GM18951 (cell line): ENCODE data around the gene RTN4RL1.

Source experiments
- POLR2A ChIP-seq: IDR thresholded peaks from 4 replicates; pipeline ENCODE4 v1.6.1; 2011; ENCODE audit warnings: mild to moderate bottlenecking; ENCODE audit not compliant: insufficient read length, insufficient read depth; ENCODE audit errors: extremely low read depth
- in situ Hi-C: fragments of 300-500 bp; cut with MboI; formaldehyde crosslinking; loops from one replicate; pipeline ENCODE4 v1.12.0; 2022; ENCODE audit warnings: low sequenced_read_pairs, mixed read lengths, inconsistent platforms; ENCODE audit not compliant: unreplicated experiment

Gene RTN4RL1

DNA sequence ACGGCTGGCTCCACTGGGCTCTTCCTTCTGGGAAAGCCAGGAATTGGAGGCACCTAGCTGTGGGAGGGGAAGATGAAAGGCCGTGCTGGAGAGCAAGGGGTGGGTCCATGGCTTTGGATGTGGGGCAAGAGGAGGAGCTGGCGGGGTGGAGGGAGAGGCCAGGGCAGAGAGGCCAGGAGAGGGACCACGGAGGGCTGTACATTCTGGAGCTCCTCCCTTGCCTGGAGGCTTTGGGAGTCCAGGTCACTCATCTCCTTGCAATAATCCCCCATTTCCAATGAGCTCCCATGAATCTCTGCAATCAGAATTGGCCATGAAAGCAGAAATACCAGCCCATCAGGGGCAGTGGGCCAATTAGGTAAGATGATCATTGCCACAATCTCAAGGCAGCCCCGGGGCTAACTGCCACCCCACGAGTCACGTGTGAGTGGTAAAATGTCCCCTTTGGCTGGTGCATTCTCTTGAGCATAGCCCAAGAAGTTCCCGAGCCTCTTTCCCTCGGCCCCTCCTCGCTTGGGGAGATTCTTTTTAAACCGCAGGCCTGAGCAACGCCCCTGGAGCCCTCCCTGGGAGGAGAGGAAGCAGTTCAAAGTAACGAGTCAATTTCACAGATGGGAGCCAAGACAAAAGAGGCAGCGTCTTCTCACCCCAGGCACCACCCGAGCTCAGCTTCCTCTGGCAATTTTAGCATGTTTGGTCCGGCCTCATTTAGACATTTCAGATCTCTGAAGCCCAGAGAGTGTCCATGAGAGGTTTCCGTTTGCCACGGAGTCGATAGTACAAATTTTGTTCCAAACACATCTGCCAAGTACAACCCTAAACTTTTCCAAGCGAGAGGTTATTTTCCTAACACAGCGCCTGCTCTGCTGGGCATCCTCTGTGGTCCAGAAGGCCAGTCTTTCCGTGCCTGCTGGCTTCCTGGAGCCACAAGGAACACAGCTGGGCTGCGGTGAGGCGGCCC is 13.4 kb downstream of the RTN4RL1 start:
- no peak for TF ChIP-seq POLR2A
- in situ Hi-C loops = no loop called here

DNA sequence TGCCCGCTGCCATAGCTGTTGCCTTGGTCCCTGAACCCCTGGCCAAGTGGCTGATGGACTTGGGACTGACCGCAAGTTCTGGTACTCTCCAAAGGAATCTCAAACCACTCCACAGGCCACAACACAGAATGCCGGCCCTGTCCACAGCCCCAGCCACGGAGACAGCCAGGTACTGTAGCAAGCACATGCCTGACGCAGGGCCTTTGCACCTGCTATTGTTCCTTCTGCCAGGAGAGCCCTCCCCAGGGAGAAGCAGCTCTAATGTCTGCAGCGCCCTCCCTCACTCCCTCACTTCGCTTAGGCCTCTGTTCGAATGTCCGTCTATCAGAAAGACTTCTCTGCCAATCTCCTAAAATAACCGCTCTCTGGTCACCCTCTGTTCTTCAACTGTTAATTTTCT is 15.4 kb downstream of the RTN4RL1 start:
- TF ChIP-seq POLR2A = no peak
- in situ Hi-C loops = no loop called here

DNA sequence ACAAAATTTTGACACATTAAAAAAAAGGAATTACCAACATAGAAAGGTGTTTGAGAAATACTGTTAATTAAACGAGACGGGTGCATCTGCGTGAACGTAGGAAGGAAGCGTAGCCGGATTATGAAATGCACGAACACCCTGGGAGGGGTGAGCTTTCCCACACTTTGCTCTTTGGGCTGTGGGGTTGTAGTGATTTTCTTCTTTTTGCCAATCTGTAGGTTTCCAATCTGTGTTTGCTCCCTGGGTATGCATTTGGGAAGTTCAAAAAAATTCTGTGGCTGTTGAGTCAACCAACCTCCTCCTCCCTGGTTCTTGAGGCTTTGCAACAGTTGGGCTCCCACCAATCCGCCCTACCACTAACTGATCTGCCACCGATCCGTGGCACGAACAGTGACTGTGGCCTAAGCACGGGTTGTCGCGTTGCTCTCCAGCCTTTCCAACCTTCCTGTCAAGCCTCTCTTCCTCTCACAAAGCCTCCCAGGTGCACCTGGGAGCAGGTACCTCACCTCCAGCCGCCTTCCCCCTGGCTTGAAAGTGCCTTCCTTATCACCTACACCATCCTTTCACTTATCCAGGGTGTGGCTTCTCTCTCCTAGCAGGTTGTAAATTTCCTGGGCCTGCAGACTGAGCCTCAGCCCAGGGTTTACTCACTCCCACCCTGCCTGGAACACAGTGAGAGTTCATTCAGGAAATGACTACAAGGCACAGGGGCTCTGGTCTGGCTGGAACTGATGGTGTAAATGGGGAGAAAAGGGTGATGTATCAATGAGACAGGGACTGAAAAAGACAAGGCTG is 16.6 kb downstream of the RTN4RL1 start:
- no peak for TF ChIP-seq POLR2A
- in situ Hi-C loops = no loop called here

DNA sequence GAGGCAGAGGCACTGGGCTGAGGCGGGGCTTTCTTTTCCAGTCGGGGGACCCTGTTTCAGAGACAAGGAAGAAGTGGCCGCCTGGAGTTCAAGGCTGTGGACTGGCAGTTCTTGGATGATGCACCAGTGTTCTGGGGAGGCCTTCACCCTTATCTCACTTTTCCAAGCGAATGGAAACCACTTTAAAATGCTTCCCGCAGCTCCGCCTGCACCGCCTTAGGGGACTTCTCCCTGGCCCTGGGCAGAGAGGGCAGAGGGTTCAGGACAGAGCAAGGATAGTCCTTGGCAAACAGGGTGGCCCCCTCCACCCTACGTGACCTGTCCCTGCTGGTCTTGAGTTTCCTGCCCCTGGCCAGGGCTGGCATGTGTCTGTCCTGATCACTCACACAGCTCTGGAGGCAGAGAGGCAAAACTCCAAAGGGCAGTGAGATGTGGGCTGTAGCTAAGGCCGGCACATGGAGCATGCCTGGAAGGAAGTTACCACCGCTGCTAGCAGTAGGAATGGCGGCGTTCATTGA is 20.6 kb downstream of the RTN4RL1 start:
- in situ Hi-C loops = no loop called here
- TF ChIP-seq POLR2A = no peak

DNA sequence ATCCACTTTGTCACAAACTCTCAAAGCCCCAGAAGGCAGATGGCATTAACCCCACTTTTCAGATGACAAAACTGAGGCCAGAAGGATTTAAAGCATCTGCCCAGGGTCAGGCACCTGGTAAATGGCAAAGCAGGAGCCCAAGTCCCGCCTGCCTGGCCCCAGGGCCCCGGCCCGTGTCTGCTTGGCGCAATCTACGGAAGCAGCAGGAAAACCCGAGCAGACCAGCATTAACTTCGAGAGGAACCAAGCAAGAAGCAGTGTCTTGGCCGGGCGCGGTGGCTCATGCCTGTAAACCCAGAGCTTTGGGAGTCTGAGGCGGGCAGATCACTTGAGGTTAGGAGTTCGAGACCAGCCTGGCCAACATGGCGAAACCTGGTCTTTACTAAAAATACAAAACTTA is 21.6 kb downstream of the RTN4RL1 start:
- no peak for TF ChIP-seq POLR2A
- in situ Hi-C loops = no loop called here

DNA sequence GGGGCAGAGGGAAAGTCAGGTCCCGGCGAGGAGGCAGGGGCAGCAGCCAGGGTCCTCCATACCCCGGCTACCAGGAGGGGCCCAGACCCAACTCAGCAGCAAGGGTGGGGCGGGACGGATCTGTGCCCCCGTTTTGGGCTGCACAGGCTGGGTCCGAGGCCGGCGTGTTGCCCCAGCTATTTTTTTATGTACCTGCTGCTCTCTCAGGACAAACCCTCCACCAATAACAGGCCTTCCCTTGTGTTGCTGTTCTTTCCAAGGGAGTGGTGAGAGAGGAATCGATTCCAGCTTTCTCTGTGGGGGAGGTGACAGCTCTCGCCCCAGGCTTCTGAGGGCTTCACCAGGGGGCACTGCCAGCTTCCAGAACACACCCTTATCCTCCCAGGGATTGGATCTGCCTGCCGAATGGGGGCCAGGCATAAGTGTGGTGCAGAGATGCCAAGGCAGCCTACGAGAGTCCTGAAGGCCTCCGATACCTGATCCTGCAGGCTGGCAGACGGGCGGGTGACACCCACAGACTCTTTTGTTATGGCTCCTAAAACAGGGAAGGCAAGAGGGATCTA is 22.3 kb downstream of the RTN4RL1 start:
- no peak for TF ChIP-seq POLR2A
- in situ Hi-C loops = no loop called here

DNA sequence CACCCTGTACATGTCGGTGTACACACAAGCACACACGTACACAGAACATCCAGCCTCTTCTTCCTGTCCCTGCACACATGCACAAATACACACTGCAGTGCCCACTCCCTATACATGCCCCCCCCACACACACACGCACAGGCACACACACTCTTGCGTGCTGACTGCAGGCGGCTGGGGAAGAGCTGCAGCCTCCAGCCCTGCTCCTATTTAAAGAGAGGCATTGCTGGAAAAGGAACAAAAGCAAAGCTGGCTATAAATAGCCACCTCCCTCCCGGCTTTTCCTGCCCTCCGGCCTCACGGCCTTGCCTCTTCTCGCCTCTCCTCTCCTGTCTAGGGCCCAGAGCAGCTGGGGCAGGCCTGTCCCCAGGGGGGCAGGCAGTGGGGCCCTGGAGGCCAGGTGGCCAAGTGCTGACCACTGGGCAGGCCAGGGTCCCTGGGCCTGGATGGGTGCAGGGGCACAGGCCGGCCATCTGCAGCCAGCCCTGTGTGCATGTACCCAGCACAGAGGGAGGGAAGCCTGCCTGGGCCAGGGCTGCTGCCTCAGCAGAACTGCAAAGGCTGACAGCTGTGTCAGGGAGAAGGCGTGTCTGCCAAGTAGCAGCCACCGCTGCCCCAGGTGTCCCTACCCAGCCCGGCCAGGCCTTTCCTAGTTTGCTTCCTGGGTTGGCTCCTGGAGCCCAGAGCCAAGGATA is 25.4 kb downstream of the RTN4RL1 start:
- in situ Hi-C loops = no loop called here

DNA sequence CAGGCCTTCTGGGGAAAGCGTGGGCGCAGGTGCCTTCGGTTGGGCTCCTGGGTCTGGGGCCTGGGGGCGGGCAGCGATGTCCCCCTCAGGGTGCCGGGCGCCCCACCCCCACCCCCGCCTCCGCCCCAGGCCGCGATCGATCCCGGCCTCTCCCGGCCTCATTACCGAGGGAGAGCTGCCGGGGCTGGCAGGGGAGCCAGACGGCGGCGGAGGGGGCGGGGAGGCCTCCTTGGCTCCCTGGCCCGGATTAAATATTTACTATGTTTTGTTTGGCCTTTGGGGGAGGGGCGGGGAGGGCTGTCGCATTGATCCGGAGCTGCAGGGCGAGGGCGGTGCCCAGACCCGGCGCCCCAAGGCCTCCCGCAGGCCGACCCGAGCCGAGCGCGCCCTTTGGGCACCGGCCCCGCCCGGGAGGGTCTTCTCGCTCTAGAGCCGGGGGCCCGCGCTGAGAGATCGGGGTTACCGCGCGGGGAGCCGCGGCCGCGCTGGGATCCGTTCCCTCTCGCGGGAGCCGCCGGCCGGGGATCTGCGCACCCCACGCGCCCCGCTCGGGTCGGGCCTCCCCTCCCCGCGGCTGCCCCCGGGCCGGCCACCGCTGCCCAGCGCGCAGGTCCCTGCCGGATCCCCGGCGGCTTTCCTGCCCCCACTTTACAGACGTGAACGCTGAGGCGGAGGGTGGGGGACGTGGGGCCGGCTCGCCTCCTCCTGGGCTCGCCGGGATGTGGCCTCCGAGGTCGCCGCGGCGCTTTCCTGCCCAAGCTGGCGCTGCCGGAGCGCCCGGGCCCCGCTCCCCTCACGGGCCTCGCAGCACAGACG is 27.0 kb downstream of the RTN4RL1 start:
- no peak for TF ChIP-seq POLR2A
- in situ Hi-C loops = no loop called here

More for the DNA sequence above, 25.4 kb downstream of the RTN4RL1 start:
- TF ChIP-seq POLR2A = no peak

DNA sequence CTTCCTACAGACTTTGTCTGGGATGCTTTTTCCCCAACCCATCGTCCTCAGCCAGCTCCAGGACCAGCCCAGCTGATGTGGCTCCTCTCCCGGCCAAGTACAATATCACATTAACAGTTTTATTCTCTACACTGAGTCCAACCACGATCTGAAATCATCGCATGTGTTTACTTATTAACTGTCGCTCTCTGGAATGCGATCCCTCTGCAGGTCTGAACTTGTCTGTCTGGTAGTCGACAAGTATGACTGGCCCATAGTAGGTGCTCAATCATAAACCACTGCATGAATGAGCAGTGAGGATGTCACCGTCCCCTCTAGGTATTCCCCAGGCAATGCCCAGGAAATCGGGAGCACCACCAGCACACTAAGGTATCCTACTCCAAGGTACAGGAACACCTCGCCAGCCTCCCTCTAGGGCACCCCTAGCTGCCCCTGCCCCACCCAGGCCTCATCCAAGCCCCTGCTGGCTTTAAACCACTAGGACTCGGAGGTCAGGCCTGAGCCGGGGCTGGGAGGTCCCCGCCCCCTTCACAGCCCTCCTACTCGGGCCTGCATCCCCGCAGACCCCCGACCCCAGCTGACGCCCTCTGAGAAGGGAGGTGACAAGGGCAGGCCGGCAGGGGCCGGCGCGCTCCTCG is 27.7 kb downstream of the RTN4RL1 start:
- TF ChIP-seq POLR2A = no peak
- in situ Hi-C loops = no loop called here

DNA sequence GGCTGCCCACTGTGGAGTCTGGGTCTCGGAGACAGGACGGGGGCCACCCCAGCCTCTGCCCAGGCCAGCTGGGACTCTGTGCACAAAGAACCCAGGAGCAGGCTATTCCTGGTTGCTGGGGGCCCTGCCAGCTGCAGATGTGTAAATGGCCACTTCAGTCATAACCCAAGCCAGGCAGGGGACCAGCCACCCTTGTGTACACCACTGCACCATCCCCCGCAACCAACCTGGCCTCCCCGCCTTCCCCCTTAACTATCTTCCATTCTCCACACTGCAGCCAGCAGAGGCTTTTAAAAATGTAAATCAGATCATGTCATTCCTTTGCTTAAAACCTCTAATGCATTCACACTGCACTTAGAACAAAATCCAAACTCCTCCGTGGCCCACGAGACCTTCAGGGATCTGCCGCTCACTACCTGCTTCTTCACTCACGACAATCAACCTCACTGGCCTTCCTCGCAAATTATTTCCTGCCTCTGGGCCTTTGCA is 28.3 kb downstream of the RTN4RL1 start:
- in situ Hi-C loops = no loop called here
- no peak for TF ChIP-seq POLR2A

DNA sequence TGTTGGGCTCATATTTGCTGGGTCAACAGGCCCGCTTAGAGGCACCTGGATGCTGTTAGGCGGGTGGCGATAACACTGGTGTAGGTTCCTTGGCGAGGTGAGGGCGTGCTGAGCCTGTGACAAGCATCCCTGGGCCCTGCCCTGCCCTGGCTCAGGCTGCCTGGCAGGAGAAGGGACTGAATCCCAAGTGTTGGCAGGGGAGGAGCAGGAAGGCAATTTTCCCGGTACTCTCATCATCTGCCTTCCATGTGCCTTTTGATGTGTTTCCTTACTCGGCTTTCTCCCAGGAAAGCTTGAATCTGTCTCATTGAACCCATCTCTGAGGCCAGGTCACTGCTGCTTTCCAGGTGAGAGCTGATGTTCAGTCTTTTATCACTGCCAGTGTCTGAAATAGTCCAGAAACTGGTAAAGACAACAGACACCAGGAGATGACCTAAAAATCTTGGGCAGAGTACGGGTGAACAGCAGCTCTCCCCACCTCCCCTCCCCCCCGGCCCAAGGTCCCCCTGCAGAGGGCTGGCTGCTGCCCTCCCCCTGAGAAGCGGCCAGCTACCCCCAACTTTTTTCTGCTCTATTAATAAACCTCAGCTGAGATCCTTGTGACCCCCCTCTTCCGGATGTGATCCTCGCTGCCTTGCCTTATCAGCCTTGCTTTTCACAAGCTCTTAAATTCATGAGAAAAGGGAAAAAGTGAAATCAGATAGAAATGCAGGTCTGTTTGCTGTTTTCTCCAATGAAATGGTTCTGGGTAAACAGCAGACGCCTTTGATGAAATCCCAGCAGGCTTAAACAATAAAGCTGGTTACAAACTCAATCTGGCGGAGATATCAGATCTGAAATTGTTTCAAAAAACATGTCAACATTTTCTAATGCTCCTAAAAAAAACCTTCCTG is 29.0 kb downstream of the RTN4RL1 start:
- no peak for TF ChIP-seq POLR2A
- in situ Hi-C loops = no loop called here
